Neural progenitor cell (in vitro differentiated cells): ENCODE data around the gene FAM151A.

ENCODE experiments used
- EZH2 ChIP-seq: fragments of 200-600 bp; sonication (generic); IDR thresholded peaks from 2 replicates; pipeline ENCODE4 v1.6.1; 2017; ENCODE audit warnings: antibody characterized with exemption, mild to moderate bottlenecking, moderate library complexity
- EZH2phosphoT487 ChIP-seq: fragments of 200-600 bp; sonication (generic); IDR thresholded peaks from 2 replicates; pipeline ENCODE4 v1.6.1; 2017; ENCODE audit warnings: antibody characterized with exemption
- TF ChIP-seq, protein P1 (sequence below): fragments of 200-600 bp; sonication (generic); IDR thresholded peaks from 2 replicates; pipeline ENCODE4 v1.5.1; 2017; ENCODE audit warnings: antibody characterized with exemption, mild to moderate bottlenecking

DNA sequence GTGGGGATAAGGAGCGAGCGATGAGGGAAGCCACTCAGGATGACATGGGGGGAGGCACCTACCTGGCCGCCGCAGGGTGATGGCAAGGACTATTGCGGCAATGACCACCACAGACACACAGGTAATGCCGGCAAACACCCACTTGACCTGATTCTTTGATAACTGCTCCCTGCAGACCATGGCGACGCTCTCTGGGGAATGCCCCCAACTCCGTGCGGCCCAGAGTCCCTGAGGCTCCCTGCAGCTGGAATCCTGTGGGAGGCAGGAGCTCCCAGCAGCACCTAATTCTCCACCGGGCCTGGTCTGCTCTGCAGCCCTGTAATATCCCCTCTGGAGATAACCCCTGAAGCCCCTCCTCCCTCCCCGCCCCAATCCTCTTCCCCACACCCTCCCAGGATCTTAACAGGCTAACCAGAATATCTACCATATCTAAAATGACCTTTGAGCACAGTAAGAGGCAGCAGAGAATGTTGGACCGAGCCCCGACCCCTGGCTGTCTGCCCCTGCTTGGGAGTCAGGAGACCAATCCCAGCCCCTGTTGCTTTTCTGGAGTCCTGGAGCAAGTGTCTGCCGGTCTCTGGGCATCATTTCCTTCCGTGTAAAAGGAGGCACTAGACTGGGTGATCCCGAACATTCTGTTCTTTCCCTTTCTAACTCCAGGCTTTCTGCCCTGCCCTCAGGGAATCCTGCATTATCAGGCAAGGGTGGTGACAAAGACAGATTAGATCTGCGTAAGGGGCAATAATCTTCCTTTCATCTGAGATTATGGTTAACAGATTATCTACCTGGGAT, at the start of gene FAM151A:
- TF ChIP-seq, protein P1, sequence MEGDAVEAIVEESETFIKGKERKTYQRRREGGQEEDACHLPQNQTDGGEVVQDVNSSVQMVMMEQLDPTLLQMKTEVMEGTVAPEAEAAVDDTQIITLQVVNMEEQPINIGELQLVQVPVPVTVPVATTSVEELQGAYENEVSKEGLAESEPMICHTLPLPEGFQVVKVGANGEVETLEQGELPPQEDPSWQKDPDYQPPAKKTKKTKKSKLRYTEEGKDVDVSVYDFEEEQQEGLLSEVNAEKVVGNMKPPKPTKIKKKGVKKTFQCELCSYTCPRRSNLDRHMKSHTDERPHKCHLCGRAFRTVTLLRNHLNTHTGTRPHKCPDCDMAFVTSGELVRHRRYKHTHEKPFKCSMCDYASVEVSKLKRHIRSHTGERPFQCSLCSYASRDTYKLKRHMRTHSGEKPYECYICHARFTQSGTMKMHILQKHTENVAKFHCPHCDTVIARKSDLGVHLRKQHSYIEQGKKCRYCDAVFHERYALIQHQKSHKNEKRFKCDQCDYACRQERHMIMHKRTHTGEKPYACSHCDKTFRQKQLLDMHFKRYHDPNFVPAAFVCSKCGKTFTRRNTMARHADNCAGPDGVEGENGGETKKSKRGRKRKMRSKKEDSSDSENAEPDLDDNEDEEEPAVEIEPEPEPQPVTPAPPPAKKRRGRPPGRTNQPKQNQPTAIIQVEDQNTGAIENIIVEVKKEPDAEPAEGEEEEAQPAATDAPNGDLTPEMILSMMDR = no peak
- no peak for TF ChIP-seq EZH2
- TF ChIP-seq EZH2phosphoT487 = no peak
